ENCODE results near the gene RANBP9.

The RANBP9 gene

GRCh38 chr6:13641315-13641714, 70.3 kb downstream of the RANBP9 start:
- no peak for TF ChIP-seq FOXP2 (optimal IDR thresholded peaks at IDR 0.05; ENCODE audit: borderline replicate concordance, extremely low read depth, extremely low read length, insufficient read depth)
- TF ChIP-seq SIN3A (IDR thresholded peaks at IDR 0.05; ENCODE audit: borderline replicate concordance, insufficient read depth, low read length), result no peak
- no peak for TF ChIP-seq TAF1 (IDR thresholded peaks at IDR 0.05; ENCODE audit: borderline replicate concordance, insufficient read depth, low read length)
- no peak for TF ChIP-seq POLR2AphosphoS5 (IDR thresholded peaks at IDR 0.05; ENCODE audit: low read depth, low read length)
- no peak for TF ChIP-seq REST (IDR thresholded peaks at IDR 0.05; ENCODE audit: insufficient read depth in 1 of 2, low read depth in 2 of 2, low read length in 2 of 2)

DNA sequence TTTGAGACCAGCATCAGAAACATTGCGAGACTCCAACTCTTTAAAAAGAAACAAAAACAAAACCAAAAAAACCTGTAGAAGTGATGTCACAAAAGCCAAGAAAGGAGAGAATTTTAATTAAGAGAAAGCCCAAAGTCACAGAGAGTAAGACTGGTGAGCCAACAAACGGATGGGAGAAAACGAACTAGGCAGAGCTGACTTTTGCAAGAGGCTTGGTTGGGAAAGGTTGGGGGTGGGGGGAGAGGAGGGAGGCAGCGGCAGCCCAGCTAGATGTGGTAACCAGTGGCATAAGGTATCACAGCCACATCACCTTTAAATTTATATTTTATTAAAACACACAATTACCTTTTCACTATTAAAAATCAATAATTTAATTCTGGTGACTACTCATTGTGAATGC, 73.0 kb downstream of the RANBP9 start:
- TF ChIP-seq POLR2AphosphoS5 (IDR thresholded peaks at IDR 0.05; ENCODE audit: low read depth, low read length), result no peak
- TF ChIP-seq FOXP2 (optimal IDR thresholded peaks at IDR 0.05; ENCODE audit: borderline replicate concordance, extremely low read depth, extremely low read length, insufficient read depth), result no peak
- TF ChIP-seq TAF1 (IDR thresholded peaks at IDR 0.05; ENCODE audit: borderline replicate concordance, insufficient read depth, low read length), result no peak
- no peak for TF ChIP-seq REST (IDR thresholded peaks at IDR 0.05; ENCODE audit: insufficient read depth in 1 of 2, low read depth in 2 of 2, low read length in 2 of 2)
- TF ChIP-seq SIN3A (IDR thresholded peaks at IDR 0.05; ENCODE audit: borderline replicate concordance, insufficient read depth, low read length), result no peak

GRCh38 chr6:13638014-13638413, 73.6 kb downstream of the RANBP9 start:
- TF ChIP-seq SIN3A (IDR thresholded peaks at IDR 0.05; ENCODE audit: borderline replicate concordance, insufficient read depth, low read length), result no peak
- TF ChIP-seq REST (IDR thresholded peaks at IDR 0.05; ENCODE audit: insufficient read depth in 1 of 2, low read depth in 2 of 2, low read length in 2 of 2), result no peak
- TF ChIP-seq TAF1 (IDR thresholded peaks at IDR 0.05; ENCODE audit: borderline replicate concordance, insufficient read depth, low read length), result no peak
- no peak for TF ChIP-seq FOXP2 (optimal IDR thresholded peaks at IDR 0.05; ENCODE audit: borderline replicate concordance, extremely low read depth, extremely low read length, insufficient read depth)
- TF ChIP-seq POLR2AphosphoS5 (IDR thresholded peaks at IDR 0.05; ENCODE audit: low read depth, low read length), result no peak

- TF ChIP-seq FOXP2 (optimal IDR thresholded peaks at IDR 0.05; ENCODE audit: borderline replicate concordance, extremely low read depth, extremely low read length, insufficient read depth), result no peak
- TF ChIP-seq REST (IDR thresholded peaks at IDR 0.05; ENCODE audit: insufficient read depth in 1 of 2, low read depth in 2 of 2, low read length in 2 of 2), result no peak
- TF ChIP-seq TAF1 (IDR thresholded peaks at IDR 0.05; ENCODE audit: borderline replicate concordance, insufficient read depth, low read length), result no peak
- TF ChIP-seq POLR2AphosphoS5 (IDR thresholded peaks at IDR 0.05; ENCODE audit: low read depth, low read length), result no peak
These were observed 75.5 kb downstream of the RANBP9 start for GRCh38 chr6:13635948-13636658.

All from PFSK-1 (cell line).